GM19238 (cell line): ENCODE results near the gene ZNRF2.

Source experiments
- DNase-seq: peaks from one replicate; pipeline ENCODE4 v3.0.0; 2011; ENCODE audit warnings: low spot score; ENCODE audit not compliant: insufficient read length

ZNRF2 gene

GRCh38 chr7:30284298-30285066, at the start of gene ZNRF2:
TSS of gene ZNRF2 (plus strand) at chr7:30284597. CDS start at chr7:30285358, 761 bp downstream.
- peak; percentile 89 for DNase-seq

- no peak for DNase-seq
Measured at GRCh38 chr7:30237271-30237695, 47.1 kb upstream of the ZNRF2 start.

GRCh38 chr7:30238721-30239441, 45.5 kb upstream of the ZNRF2 start:
- DNase-seq, result peak; percentile 27

GRCh38 chr7:30240106-30240800, 44.1 kb upstream of the ZNRF2 start:
- no peak for DNase-seq

- no peak for DNase-seq
Measured at GRCh38 chr7:30241767-30242166, 42.6 kb upstream of the ZNRF2 start.

GRCh38 chr7:30244340-30244739, 40.1 kb upstream of the ZNRF2 start:
- no peak for DNase-seq

DNA sequence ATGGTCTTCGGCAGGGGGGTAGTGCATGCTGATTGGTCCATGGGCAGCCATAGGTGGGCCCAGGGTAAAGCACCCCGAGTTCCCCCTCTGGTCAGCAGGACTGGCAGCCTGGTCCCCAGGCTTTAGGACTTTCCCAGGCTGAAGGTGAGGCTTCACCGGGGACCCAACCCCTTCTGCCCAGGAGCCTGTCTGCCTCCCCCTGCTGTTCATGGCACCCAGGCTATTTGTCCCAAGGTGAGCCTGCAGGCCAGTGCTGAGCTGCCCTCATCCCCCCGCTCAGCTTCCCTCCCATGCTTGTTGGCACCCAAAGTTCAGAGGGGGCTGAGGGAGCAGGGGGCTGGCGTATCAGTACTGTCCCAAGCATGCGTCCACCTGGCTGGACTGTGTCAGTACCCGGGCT, 38.5 kb upstream of the ZNRF2 start:
- no peak for DNase-seq

- no peak for DNase-seq
Measured at GRCh38 chr7:30246392-30246791, 38.0 kb upstream of the ZNRF2 start.

DNA sequence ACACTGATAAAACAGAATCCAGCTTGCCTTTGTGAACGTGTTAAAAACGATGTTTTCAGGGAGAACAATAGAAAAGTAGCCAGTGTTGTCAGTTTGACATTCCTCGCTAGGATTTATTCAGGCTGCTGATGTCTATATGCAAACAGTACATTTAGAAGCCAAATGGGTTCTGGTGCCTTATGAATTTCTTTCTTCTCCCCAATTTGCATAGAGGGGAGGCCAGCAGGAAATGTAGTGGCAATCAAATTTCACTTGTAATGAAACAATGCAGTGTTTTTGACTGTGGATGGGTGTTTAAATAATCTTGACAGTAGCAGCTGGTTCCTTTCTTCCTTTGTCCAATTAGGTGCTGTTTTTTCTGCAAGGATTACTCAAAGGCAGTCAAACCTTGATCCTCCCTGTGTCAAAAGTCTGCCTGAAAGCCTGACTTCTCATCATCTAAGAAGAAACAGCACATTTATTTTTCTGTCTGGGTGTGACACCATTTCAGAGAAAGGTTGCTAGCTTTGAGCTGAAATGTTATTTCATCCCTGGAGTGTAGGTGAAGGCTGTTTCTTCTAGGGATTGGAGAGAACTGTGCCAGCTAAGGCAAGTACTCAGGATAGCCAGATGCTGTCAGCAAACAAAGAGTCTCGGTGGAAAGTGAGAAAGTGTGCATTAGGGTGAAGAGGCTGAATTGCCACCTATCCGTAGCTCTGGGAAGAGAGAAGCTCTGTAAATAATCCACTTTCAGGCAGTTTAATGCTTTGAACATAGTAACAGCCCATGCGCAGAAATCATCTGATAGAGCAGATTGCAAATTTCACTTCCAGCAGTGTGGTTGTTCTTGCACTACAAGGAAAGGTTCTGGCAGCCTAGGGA, 36.6 kb upstream of the ZNRF2 start:
- no peak for DNase-seq

- no peak for DNase-seq
Measured at GRCh38 chr7:30249316-30249715, 35.1 kb upstream of the ZNRF2 start.

- DNase-seq, result no peak
Measured at GRCh38 chr7:30249986-30250774, 34.2 kb upstream of the ZNRF2 start.

- DNase-seq, result no peak
Measured at GRCh38 chr7:30251708-30252329, 32.6 kb upstream of the ZNRF2 start.

DNA sequence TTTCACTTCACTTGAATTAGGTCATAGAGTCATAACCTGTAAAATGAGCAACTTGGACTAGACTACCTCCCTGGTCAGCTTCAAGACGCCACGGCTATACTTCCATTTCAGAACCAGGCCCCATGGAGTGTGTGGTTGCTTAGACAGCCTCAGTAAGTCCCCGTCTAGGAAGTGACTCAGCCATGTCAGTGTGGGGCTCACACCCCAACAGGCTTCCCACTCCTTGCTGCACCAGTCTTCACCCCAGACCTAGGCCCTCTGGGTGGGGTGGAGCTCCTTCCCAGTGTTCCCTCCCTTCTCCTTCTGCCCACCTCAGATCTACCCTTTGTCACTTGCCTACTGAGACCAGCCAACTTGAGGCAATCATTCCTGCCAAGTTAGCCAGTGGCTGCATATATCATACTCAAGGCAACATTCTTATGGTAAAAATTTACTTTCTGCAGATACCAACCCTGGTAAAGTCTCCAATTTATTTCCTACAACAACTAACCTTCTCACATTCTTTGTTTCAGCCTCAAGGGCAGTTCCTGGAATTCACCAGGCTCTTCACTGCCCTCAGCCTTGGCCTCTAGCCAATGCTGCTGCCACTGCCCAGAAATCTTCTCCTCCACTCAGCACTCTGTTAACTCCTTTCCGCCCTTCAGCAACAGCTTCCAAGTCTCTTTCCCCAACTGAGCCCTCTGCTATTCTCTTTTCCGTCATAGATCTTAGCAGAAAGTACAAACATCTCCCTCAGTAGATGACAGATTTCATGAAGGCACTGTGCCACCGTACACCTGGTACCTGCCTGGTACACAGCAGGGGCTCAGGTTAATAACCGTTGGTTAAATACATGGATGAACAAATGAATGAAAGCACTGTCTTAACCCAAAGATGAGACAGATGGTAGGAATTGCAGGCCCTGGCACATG, 31.3 kb upstream of the ZNRF2 start:
- DNase-seq, result no peak

DNA sequence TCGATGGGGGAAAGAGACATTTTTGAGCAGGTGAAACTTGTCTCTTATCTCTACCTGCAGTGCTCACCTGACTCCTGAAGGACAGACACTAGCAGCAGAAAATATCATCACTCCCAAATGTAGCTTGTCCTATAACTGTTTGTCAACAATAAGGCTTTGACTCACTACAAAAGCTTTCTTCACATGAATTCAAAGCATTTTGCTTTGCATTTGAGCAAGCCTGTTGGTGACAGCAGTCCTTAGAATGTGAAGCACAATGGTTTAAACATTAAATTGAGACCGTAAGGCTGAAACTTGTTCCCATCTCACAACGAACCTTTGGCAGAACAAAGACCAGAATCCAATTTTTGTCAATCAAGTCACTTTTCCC, 30.6 kb upstream of the ZNRF2 start:
- no peak for DNase-seq

- no peak for DNase-seq
Measured at GRCh38 chr7:30254248-30254647, 30.1 kb upstream of the ZNRF2 start.

- DNase-seq, result no peak
Measured at GRCh38 chr7:30254717-30255063, 29.7 kb upstream of the ZNRF2 start.

DNA sequence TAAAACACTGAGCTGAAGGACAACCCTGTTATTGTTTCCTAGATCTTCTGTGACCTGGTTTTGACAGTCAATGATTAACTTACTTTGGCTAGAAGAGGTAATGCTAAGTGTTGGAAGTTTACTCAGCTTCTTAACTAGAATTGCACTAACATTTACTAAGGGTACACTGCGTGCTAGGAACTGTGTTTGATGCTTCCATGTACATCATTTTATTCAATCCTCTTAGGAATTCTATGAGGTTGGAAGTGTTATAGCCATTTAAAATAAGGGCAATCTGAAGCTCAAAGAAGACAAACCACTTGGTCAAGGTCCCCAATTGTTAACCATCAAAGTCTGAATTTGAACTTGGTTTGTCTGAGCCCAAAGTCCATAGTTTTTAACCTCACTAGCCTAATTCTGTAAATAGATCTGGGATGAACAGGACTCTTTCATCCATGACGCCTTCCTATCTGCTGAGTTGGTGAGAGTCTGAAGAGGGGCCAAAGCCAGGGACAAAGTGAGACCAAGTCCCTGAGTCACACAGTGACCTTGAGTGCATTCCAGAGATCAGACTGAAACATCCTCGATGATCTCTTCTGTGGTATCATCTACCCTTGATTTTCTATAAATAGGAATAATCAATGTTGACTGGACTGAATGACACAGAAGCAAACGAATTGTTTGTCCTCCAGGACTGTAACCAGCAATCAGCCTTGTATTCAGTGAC, 29.2 kb upstream of the ZNRF2 start:
- no peak for DNase-seq

DNA sequence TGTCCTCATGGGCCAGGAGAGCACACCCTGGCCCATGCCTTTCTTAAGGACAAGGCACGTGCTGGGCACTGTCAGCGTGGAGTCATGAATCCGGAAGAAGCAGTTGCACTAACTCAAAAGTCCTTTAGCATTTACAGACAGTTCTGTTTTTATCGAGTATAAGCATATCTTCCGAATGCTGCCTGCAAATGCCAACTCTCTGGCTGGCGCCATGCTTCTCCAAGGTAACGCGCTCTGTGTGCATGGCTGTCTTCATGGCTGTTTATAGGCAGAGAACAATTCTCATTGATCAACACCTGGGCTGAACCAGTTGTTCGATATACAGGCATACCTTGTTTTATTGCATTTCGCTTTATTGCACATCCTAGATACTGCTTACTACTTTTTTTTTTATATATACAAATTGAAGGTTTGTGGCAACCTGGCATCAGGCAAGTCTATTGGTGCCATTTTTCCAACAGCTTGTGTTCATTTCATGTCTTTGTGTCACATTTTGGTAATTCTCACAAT, 28.0 kb upstream of the ZNRF2 start:
- DNase-seq, result no peak
